NCI-H2107 treated with DMSO at 0.1 percent for 48 hours (cell line): Measurements from ENCODE around the gene SNED1.

Experiments
- DNase-seq: peaks from one replicate; lab custom pipeline; 2025; ENCODE audit not compliant: unreplicated experiment; lab: John Stamatoyannopoulos, UW

SNED1 gene

GRCh38 chr2:241066171-241066892 lies 67.9 kb downstream of the SNED1 start:
- DNase-seq = no peak

GRCh38 chr2:241066893-241067341 lies 68.5 kb downstream of the SNED1 start:
- DNase-seq = no peak

- no peak for DNase-seq
Measured at GRCh38 chr2:241067501-241068135, 69.2 kb downstream of the SNED1 start.

GRCh38 chr2:241068136-241068941 lies 69.9 kb downstream of the SNED1 start:
- DNase-seq = no peak

- no peak for DNase-seq
Measured at GRCh38 chr2:241068942-241069810, 70.8 kb downstream of the SNED1 start.

GRCh38 chr2:241069821-241070281 lies 71.4 kb downstream of the SNED1 start:
- no peak for DNase-seq

- DNase-seq = no peak
Measured at GRCh38 chr2:241070361-241070760, 71.9 kb downstream of the SNED1 start.

GRCh38 chr2:241070811-241071676 lies 72.6 kb downstream of the SNED1 start:
- DNase-seq = no peak

GRCh38 chr2:241071677-241072111 lies 73.3 kb downstream of the SNED1 start:
- no peak for DNase-seq

GRCh38 chr2:241072151-241072550 lies 73.7 kb downstream of the SNED1 start:
- no peak for DNase-seq

GRCh38 chr2:241072553-241073165 lies 74.2 kb downstream of the SNED1 start:
- no peak for DNase-seq

GRCh38 chr2:241073166-241074064 lies 75.0 kb downstream of the SNED1 start:
- no peak for DNase-seq

- no peak for DNase-seq
Measured at GRCh38 chr2:241074065-241074818, 75.8 kb downstream of the SNED1 start.

GRCh38 chr2:241074901-241075540 lies 76.6 kb downstream of the SNED1 start:
- no peak for DNase-seq

GRCh38 chr2:241080405-241081189 lies 82.2 kb downstream of the SNED1 start:
- DNase-seq = no peak

GRCh38 chr2:241081190-241081642 lies 82.8 kb downstream of the SNED1 start:
- no peak for DNase-seq
